DMS53 treated with DMSO at 0.1 percent for 48 hours (cell line): ENCODE data around the gene TMEM184C.
A peak's percentile ranks its signal among the peaks of the same experiment; 100 is the strongest.

ENCODE experiments used
- DNase-seq: peaks from one replicate; lab custom pipeline; 2025; ENCODE audit not compliant: unreplicated experiment; lab: John Stamatoyannopoulos, UW

TMEM184C gene

GRCh38 chr4:147648656-147649055 is 31.5 kb downstream of the TMEM184C start:
- DNase-seq = no peak

GRCh38 chr4:147651563-147651962 is 34.4 kb downstream of the TMEM184C start:
- DNase-seq = no peak

- DNase-seq = no peak
Observed at GRCh38 chr4:147655639-147656038, 38.4 kb downstream of the TMEM184C start.

GRCh38 chr4:147658501-147658900 is 41.3 kb downstream of the TMEM184C start:
- DNase-seq = no peak

- DNase-seq = no peak
Observed at GRCh38 chr4:147674073-147674472, 56.9 kb downstream of the TMEM184C start.

- DNase-seq = no peak
Observed at GRCh38 chr4:147674496-147674895, 57.3 kb downstream of the TMEM184C start.

- DNase-seq = no peak
Observed at GRCh38 chr4:147678106-147678505, 60.9 kb downstream of the TMEM184C start.

- no peak for DNase-seq
Observed at GRCh38 chr4:147678796-147679549, 61.8 kb downstream of the TMEM184C start.

GRCh38 chr4:147682755-147683154 is 65.6 kb downstream of the TMEM184C start:
- no peak for DNase-seq

GRCh38 chr4:147683188-147683591 is 66.0 kb downstream of the TMEM184C start:
- DNase-seq = no peak

GRCh38 chr4:147683717-147684700 is 66.8 kb downstream of the TMEM184C start, which contains the start of gene PRMT9:
Gene PRMT9, minus strand, starts transcription at chr4:147684163. Its CDS starts 176 bp downstream, at chr4:147683987.
- DNase-seq = peak; percentile 60

- no peak for DNase-seq
Observed at GRCh38 chr4:147689067-147689466, 71.9 kb downstream of the TMEM184C start.

GRCh38 chr4:147691820-147692219 is 74.6 kb downstream of the TMEM184C start:
- DNase-seq = no peak

- DNase-seq = peak; percentile 31
Observed at GRCh38 chr4:147693218-147693617, 76.0 kb downstream of the TMEM184C start.

GRCh38 chr4:147696866-147697265 is 79.7 kb downstream of the TMEM184C start:
- DNase-seq = no peak

- DNase-seq = no peak
Observed at GRCh38 chr4:147704846-147705245, 87.6 kb downstream of the TMEM184C start.

- DNase-seq = peak; percentile 30
Observed at GRCh38 chr4:147707892-147708672, 90.9 kb downstream of the TMEM184C start.

- no peak for DNase-seq
Observed at GRCh38 chr4:147709999-147710398, 92.8 kb downstream of the TMEM184C start.

- no peak for DNase-seq
Observed at GRCh38 chr4:147714575-147715401, 97.6 kb downstream of the TMEM184C start.

- DNase-seq = no peak
Observed at GRCh38 chr4:147717878-147718277, 100.7 kb downstream of the TMEM184C start.
